HG02571 (cell line): ENCODE results near the gene F13A1.
"Not testable (repeated sequence)": the region's sequence is repeated elsewhere in the genome, so short reads cannot be mapped to it uniquely, and the experiment has no call there.

ENCODE experiments used
- ATAC-seq: cut with Tn5 transposase; IDR thresholded peaks from one replicate; pipeline ENCODE4 v1.9.1; 2021; ENCODE audit warnings: mild to moderate bottlenecking, moderate library complexity; ENCODE audit not compliant: unreplicated experiment

F13A1 gene

DNA sequence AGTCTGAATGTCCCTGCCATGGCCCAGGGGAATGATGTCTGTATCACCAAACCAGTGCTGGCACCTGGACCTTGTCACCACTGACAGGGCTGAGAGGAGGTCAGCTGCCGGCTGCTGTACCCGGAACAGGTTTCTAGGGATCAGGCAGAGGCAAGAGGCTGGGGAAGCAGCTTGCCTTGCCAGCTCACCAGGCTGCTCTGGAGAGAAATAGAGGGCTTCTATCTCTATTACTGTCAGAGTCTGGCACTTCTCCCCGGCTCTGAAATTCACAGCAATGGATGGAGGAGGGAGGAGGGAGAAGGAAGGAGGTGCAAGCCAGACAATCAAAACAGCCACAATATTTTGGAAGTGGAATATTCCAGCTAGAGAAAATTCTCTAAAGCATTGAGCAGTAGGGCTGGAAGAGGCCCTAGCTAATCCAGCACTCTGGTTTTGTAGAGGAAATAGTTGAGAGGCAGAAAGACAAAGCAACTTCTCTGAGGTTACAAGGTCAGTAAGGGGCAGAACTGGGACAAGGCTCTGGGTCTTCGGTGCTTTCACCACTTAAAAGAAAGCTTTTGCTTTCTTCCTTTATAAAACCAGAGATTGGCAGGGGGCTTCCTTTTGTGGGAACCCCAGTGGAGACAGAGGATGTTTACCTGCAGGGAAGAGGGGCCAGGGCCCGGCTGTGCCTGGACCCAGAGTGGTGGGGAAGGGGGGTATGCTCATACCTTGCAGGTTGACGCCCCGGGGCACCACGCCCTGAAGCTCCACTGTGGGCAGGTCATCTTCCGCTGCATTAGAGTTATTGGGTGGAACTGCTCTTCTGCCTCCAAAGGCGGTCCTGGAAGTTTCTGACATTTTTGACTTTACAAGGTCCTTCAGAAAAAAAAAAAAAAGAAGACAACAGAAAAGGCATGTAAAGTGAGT, 2.4 kb downstream of the F13A1 start:
- ATAC-seq: no peak

DNA sequence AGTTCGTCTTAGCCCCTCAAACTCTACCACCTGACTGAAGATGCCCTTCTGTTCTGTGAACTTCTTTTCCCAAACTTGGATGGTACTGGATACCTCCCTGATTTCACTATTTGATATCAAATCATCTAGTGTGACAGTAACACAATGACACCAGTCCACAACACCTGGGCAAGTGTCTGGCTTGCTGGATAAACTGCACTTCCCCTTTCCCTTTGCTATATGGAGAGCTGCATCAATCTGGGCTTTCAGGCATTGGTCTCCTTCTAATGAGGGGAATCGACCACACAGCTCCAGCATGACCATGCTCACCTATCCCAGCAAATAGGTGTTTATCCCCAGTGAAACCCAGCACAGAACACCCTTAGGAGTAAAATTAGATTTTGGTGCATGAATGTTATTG, 3.1 kb downstream of the F13A1 start:
- ATAC-seq: no peak

DNA sequence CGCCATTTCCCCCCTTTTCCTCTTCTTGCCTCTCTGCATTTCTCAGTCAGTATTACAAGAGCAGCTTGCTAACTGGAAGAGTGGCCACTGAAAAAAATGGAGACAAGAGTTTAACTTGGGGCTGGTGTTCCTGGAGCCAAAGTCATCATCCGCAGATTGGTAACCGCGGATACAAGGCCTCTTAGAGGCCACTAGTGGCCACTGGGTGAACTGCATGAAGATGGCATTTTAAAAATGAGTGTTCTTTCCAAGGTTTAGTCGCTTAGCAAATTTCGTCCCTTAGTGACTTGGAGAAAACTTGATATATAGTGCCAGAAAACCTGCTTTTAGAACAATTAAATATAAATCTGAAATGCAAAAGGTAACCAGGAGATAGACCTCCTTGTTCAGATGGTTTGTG, 4.8 kb downstream of the F13A1 start:
- ATAC-seq: no peak

DNA sequence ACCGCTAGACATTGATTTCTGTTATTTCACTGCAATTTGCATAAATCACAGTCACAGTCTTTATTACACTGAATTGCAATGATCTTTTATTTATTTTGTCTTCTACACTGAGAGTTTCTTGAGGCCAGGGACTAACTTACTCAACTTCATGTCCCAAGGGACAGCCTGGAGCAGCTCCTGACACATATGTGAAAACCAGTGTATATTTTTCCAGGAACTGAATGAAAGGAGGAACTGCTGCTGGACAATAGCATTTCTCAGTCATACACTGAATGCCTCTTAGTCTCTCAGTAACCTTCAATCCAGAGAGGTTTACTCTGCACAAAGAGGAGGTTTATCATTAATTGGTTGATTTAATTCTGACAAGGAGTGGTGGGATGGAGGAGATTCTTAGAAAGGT, 5.9 kb downstream of the F13A1 start:
- no peak for ATAC-seq

DNA sequence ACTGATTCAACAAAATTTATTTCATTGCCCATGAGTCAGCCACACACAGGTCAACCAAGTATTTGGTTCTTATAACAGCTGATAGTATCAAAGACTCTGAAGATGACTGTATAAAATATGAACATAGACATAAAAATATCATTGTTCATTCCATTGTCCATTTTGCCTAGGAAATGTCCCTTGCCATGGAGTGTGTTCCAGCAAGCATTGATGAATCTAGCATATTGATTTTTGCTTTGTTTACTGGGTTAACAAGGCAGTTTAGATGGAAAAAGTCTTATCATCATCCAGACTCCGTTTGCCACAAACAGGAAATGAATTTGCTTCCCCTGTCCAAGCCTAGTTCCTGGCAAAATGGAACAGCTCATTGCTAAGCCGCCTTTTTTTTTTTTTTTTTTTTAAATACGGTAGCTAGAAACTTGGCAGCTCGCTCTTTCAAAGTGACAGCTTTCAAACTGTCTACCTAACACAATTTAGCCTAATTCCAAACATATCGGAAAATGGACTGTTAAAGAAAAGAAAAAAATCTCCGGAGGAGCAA, 7.5 kb downstream of the F13A1 start:
- ATAC-seq: no peak

DNA sequence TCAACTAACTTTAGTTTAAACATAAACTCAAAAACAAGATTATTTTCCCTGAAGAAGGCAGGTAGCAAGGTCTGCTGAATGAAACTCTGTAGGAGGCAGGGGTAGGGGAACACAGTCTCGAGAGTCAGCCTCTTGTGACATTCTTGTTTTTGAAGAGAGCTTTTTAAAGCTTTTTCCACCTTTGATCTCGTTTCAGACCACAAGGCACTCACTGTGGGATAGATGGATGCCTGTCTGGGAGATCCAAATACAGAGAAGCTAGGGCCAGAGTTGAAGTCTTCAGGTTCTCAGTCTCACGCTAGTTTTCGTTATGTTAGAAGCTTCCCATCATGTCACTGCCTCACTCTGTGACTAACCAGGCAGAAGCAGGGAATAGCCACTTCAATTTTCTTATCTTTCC, 14.9 kb downstream of the F13A1 start:
- no peak for ATAC-seq

DNA sequence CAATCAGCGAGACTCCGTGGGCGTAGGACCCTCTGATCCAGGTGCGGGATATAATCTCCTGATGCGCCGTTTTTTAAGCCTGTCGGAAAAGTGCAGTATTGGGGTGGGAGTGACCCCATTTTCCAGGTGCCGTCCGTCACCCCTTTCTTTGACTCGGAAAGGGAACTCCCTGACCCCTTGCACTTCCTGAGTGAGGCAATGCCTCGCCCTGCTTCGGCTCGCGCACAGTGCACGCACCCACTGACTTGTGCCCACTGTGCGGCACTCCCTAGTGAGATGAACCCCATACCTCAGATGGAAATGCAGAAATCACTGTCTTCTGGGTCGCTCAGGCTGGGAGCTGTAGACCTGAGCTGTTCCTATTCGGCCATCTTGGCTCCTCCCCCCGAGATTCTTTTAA, 20.1 kb downstream of the F13A1 start:
- ATAC-seq: not testable (repeated sequence)

DNA sequence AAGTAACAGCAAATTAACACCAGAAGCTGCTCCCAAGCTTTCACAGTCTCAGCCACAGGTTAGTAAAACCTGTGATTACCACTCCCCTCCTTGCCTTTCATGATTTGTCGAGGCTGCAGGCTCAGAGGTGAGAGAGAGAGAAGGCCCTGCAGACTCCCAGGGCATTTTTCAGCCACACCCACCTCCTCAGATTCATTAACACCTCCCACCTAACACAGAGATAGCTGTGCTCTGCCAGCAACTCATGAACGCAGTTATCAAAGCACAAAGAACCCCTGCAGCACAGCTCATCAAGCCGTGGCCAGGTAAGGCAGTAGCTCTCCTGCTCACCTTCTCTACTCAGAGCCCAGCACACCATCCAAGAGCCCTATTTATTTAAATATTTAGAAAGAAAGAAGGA, 27.1 kb downstream of the F13A1 start:
- ATAC-seq: no peak

DNA sequence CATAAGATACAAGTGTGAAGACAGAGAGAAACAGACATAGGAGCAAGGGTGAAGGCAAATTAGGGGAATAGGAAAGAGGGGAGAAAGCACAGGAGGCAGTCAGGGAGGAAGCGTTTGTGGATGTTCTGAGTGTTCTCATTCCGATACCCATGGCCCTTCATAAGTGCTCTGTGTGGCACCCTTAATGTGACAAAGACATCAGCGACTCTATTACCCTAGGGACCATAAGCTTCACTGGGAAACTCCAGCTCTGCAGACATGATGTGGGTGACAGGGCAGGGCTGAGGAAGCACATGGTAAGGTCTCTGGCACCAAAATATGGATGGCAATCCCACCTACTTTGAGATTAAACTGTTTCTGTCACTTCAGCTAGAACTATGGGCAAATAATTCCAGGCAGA, 33.0 kb downstream of the F13A1 start:
- no peak for ATAC-seq

DNA sequence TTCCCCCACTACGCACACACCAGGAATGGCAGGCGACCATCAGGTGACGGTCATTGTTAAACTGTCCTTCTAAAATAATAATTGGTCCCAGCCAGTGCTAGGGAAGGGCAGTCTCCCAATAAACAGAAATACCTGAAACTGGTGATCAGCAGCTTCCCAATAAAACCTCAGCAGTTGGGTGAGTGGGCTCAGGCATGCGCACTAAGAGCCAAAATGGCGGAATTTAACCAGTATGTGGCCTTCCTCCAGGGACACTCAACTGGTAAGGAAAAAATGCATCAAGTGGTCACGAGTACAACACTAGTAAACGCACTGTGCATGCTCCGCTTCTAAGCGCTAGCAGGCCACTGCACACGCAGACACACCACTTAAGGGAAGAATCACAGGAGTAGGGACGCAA, 34.8 kb downstream of the F13A1 start:
- no peak for ATAC-seq

DNA sequence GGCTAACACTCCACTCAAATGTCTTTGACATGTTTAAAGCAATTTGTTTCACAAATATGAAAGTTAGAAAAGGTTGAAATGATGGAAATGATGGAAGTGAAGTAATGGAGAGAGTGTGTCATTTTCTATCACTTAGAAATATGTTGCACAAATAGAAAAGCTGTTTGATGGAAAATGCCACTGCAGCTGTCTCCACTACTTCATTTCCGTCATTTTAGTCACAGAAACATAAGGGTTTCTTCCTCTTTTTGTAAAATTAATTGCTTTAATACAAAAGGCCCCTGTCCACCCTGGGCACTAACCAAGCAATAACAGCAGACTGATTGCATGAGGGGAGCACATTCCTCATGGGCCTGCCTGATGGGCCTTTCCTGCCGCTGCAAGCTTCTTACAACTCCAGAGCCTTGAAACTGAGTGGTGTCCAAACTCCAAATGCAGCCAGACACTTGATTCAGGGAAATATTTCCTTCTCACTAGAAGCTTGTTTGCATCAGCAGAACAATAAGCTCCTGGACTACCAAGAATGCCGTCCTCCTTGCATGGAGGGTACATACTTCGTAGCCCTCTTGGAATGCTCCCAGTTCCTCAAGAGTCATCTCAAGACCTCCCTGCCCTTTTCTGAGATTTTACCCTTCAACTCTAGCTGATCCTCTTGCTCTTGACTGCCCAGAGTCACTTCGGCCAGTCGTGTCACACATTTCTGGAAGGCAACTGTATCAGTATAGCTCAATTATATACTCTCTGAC, 36.1 kb downstream of the F13A1 start:
- no peak for ATAC-seq

DNA sequence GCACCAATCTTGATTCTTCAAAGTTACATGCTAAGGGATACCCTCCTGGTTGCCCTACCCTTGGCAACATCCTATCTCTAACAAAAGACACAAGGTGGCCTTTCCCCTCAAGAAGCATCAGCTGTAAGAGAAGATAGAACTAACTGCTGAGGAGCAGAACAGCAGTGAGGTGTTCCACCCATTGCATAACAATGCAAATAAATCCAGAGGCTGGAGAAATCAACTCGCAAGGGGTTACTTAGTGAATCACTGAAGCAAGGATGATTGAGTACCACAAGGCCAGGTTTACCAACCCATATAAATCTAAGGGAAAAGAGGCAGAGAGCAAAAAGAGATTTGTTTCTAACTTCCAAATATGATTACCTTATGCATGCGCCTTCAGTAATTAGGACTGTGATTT, 36.7 kb downstream of the F13A1 start:
- no peak for ATAC-seq

DNA sequence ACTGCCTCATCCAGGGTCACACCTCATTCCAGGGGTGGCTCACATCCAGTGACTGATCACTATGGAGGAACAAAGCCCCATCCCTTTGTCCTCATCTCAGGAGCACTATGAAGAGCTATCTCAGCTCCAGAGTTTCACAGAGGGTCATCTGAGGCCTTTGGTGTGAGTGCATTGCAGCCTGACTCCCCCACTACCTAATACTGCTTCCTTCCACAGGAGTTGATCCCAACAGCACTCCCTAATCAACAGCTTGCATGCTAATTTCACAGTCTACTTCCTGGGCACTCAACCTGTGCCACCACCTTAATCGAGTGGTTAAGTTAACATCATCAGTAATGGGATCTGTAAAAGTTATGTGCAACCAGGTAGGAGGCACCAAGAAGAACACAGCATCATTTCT, 37.7 kb downstream of the F13A1 start:
- no peak for ATAC-seq

DNA sequence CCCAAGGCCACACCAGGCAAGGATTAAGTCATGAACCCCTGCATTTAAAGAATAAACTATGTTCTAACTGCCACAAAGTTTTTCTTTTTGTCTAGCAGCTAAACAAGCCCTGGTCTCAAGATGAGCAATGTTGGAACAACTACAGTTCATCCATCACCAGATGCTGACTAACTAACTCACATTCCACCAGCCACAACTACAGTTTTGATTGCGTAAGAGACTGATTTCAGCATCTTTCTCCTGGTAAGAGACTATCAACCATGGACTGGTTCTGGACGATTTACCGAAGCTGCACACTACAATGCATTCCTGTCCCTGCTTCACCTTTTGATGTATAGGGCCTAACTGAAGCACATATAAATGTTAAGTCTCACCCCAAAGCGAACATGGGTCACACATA, 43.0 kb downstream of the F13A1 start:
- ATAC-seq: no peak

DNA sequence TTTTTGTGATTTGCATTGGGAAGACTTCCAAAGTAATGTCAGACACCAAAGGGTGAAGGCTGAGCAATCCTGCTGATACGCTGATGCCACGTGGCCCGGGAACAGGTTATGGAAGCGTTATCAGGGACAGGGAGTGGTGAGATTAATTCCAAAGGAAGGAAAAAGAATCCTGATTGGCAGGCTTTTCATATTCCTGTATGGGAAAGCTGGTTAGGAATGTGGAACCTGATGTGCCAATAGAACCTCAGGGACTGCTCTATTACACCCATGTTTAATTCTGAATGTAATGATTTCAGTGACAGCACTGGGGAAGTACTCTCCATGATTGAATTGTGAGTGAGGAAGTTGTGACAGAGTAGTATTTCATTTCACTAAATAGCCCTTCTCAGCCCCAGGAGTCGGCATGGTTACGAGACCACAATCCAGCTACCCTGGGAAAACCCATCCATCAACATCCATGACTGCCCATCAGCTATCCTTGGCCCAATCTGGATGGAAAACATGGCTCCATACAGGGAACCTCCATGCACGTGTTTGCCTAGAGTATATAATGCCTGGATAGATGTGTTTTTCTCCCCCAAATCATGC, 49.4 kb downstream of the F13A1 start:
- ATAC-seq: no peak

DNA sequence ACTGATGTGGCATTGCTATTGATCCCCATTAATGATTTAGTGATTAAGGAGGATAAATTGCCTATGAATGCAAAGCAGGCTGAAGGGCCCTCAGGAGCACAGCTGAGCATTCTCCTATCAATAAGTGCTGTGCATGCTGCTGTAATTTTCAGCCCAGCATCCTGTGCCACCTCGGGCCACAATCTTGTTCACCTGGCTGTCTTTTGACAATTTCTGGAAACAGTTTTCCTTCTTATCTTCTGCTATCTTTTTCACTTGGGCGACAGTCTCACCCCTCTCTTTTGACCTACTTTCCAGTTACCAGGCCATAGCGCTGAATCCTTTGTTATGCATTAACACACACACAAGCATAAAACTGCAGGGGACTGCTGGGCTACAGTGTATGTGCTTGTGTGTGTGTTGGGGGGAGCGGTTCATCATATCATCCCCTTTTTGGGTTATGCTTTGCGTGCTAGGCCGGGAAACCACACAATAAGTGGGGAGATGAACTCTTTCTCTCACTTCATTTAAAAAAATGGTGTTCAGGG, 60.2 kb downstream of the F13A1 start:
- no peak for ATAC-seq

DNA sequence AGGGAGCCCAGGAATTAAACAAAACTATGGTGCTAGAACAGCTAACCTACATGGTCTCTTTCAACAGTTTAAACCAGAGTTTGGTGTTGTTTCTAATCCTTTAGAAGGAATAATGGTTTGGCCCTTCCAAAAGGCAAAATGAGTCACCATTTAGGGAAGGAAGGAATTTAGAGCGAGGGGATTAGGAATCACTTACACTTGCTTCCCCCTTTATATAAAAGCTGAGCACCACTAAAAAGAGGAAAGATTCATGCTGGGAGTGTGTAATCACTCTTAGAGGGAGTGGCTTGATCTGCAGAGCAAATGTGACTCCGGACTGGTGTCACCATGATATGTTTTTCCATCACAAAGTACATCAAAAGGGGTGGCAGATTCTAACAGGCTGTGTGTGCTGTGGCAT, 63.6 kb downstream of the F13A1 start:
- no peak for ATAC-seq

DNA sequence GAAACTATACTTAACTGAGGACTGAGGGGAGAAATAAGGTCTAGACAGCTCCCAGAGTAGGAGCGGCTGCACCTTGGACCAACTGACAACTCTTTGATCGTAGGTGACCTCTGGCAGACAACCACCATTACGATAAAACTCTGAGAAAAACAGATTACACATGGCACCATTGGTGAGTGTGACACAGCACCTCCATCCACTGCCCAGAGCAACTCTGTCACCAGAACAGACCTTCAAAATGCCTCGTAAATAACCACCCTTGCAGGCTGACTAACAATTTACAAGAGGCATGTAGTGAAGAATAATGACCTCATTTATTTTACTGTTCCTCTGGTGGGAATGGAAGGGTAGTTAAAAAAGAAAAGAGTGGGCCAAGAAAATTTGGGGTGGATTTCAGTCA, 64.2 kb downstream of the F13A1 start:
- ATAC-seq: no peak

DNA sequence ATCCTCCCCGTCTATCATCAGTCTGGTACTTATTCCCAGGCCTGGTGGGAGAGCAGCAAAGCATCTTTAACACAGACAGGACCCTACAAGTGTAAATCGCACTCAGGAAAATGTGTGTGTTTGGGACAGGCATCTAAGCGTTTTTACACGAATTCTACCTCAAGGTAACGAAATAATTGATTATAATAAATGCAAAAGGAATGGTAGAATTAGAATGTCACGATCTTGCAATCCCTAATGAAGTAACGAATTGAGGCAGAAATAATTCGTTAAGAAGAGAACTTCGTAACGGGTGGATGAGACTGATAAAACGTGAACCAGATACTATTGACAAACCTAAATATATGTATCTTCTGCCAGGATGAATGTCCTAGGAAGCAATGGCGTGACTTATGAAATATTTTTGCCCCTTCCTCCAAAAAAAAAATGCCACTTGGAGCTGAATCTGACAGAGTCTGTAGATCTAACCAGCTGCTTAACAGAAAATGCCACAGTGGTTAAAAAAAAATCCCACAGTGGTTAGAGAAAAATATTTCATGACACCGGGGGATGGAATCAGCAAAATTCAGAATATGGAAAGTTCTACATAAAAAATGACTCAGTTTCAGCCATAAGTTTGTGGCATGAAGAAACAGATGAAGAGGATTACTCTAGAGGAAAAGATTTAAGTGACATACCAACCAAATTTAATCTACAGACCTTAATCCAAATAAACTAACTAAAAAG, 68.7 kb downstream of the F13A1 start:
- ATAC-seq: no peak

DNA sequence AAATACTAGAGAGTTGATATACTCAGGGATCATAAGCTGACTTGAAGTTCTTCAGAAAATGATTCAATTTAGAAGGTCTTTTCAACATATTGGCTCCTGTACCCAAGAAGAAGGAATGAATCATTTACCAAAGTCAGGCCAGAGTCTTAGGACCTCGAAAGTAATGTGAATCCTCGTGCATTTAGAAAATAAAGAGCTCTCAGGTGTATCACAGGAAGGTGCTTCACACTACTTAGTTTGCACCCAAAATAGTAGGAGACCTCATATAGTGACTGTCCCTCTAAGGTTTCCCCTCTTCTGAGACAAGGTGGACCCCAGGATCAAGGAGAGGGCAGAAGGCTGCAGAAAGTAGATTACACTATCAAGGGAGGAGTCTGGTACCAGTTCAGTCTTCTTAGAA, 71.8 kb downstream of the F13A1 start:
- ATAC-seq: no peak

DNA sequence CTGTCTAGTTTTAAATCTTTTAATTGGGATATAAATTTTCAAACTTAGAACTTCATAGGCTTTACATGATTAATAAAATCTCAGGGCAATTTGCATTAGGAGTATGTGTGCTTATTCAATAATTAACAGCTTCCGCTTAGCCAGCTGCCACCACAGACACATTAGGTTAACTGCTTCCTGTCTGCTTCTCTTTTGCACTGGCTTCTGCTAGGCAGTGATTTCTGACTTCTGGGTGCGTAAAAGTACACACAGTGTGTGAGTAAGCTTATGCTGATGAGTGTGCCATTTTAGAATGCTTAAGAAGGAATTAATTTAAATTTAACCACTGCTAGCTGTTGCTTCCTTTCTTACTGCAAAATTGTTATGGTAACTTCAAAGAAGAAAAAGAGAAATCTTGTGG, 73.9 kb downstream of the F13A1 start:
- ATAC-seq: peak; percentile 62
